Ramos (cell line): ENCODE results near the gene LAD1.

Source experiments
- in situ Hi-C: fragments of 300-500 bp; cut with MboI; formaldehyde crosslinking; loops from one replicate; pipeline ENCODE4 v1.14.3; 2022; ENCODE audit warnings: low sequenced_read_pairs; ENCODE audit not compliant: unreplicated experiment

Gene LAD1

GRCh38 chr1:201399018-201399351 is at the start of gene LAD1:
TSS of gene LAD1 (minus strand) at chr1:201399324. CDS start at chr1:201399306, 18 bp downstream.
- in situ Hi-C loops: no loop called here

GRCh38 chr1:201447903-201448871 is 49.1 kb upstream of the LAD1 start:
- in situ Hi-C loops: no loop called here

GRCh38 chr1:201445310-201445709 is 46.2 kb upstream of the LAD1 start:
- in situ Hi-C loops: no loop called here

GRCh38 chr1:201444792-201445191 is 45.7 kb upstream of the LAD1 start:
- in situ Hi-C loops: no loop called here

GRCh38 chr1:201443747-201444146 is 44.6 kb upstream of the LAD1 start:
- in situ Hi-C loops: no loop called here

- in situ Hi-C loops: no loop called here
Observed at GRCh38 chr1:201436969-201437368, 37.8 kb upstream of the LAD1 start.

- in situ Hi-C loops: no loop called here
Observed at GRCh38 chr1:201436393-201436792, 37.3 kb upstream of the LAD1 start.

- in situ Hi-C loops: no loop called here
Observed at GRCh38 chr1:201434266-201434665, 35.1 kb upstream of the LAD1 start.

- in situ Hi-C loops: no loop called here
Observed at GRCh38 chr1:201433609-201434008, 34.5 kb upstream of the LAD1 start.

GRCh38 chr1:201430776-201431175 is 31.7 kb upstream of the LAD1 start:
- in situ Hi-C loops: no loop called here

- in situ Hi-C loops: no loop called here
Observed at GRCh38 chr1:201429736-201430501, 30.8 kb upstream of the LAD1 start.

- in situ Hi-C loops: no loop called here
Observed at GRCh38 chr1:201427963-201428362, 28.8 kb upstream of the LAD1 start.

- in situ Hi-C loops: no loop called here
Observed at GRCh38 chr1:201426479-201427310, 27.6 kb upstream of the LAD1 start.

- in situ Hi-C loops: no loop called here
Observed at GRCh38 chr1:201424146-201424545, 25.0 kb upstream of the LAD1 start.

GRCh38 chr1:201423655-201424054 is 24.5 kb upstream of the LAD1 start:
- in situ Hi-C loops: no loop called here

- in situ Hi-C loops: no loop called here
Observed at GRCh38 chr1:201422436-201423030, 23.4 kb upstream of the LAD1 start.

- in situ Hi-C loops: no loop called here
Observed at GRCh38 chr1:201422026-201422425, 22.9 kb upstream of the LAD1 start.

GRCh38 chr1:201421041-201421440 is 21.9 kb upstream of the LAD1 start:
- in situ Hi-C loops: no loop called here

GRCh38 chr1:201420608-201421002 is 21.5 kb upstream of the LAD1 start:
- in situ Hi-C loops: no loop called here
